GM21381 (cell line): Measurements from ENCODE around the gene PNPLA4.

Experiments used
- ATAC-seq: cut with Tn5 transposase; IDR thresholded peaks from one replicate; pipeline ENCODE4 v1.9.1; 2021; ENCODE audit warnings: mild to moderate bottlenecking, moderate library complexity; ENCODE audit not compliant: unreplicated experiment

Gene PNPLA4, protein sequence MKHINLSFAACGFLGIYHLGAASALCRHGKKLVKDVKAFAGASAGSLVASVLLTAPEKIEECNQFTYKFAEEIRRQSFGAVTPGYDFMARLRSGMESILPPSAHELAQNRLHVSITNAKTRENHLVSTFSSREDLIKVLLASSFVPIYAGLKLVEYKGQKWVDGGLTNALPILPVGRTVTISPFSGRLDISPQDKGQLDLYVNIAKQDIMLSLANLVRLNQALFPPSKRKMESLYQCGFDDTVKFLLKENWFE

DNA sequence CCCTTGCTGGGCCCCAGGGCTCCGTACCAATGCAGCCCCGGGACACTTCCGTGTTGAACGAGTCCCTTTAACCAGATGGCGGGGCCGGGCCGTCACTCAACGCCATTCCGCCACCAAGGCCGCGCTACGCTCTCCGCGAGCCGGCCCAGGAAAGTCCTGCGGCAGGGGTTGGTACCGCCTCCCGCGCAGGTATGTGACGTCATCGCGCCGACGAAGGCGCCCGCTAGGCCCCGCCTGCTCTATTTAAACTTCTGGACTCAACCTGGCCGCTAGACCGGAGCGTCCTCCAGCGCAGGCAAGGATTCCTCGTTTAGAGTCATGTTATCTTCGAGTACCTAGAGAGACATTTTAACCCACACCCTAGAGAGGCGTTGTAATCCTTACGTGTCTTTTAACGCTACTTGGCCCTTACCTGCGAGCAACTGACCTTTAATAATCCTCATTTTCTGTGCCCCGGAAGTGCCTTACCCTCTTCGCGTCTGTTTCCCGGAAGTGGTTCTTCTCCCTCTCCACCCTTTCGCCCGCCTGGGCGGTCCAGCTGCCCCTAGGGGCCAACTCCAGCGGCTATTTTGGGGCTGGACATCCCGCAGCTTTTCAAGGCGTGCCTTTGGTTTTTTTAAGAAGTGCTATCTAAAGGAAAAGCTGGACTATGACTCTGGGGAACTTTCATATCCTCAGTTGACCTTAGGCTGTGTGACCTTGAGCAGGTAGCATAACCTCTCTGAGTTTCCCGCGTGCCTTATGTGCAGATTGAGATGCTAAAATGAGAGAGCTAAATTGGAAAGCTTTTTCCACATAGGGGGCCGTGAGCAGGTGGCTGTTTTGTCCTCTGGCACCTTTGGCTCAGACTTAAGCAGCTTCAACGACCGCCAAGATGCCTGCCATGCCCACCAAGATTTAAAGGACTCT, at the start of gene PNPLA4:
Gene PNPLA4, minus strand, starts transcription at position 155 of the 909 bp plus-strand sequence. CDS start 1,294 bp downstream, outside the sequence.
- peak; percentile 89 for ATAC-seq

DNA sequence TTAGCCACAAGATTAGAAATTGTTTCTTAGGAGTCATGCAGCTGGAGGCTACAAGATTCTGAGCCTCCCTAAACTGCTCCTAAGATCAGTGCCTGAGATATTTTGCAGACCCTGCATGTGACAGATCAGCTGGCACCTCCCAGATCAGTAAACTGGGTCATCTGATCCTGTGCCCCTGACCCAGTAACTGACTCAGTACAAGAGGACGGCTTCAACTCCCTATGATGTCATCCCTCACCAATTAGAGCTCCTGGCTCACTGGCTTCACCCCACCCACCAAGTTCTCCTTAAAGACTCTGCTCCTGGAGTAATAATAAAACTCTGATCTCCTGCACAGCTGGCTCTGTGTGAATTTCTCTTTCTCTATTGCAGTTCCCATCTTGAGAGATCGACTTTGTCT, 45.4 kb upstream of the PNPLA4 start:
- no peak for ATAC-seq

DNA sequence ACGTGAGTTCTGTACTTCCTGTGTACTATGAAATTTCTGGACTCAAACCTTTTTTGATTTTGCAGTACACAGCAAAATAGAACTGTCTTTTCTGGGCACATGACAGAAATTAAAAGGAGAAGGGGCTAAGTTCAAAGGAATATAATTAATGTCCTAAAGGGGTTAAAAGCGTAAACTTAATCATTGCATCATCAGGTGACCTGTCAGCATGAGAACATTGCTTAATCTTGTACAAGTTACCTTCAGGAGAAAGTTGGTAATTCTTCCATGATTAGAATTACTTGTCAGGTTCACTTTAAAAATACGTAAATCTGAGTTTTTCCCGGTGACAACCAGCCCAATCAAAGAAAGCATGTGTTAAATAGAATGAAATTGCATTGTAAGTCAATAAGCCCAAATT, 43.2 kb upstream of the PNPLA4 start:
- ATAC-seq, result no peak

DNA sequence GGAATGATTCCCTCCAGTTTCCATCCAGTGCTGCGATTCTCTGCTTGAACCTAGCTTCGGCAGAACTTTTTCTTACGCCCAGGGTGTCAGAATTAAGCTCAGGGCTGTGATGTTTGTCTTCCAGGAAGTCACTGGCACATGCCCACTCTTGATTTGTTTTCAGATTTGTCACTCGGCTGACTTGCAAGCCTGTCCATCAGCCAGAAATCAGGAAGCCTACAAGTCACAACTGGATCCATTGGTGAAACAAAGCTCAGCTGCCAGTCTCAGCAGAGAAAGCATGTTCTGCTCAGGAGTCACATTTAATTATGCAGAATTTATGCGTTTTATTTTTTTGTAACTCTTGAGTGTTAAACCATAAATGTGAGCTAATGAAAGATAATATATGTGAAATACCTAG, 38.2 kb upstream of the PNPLA4 start:
- ATAC-seq, result no peak

DNA sequence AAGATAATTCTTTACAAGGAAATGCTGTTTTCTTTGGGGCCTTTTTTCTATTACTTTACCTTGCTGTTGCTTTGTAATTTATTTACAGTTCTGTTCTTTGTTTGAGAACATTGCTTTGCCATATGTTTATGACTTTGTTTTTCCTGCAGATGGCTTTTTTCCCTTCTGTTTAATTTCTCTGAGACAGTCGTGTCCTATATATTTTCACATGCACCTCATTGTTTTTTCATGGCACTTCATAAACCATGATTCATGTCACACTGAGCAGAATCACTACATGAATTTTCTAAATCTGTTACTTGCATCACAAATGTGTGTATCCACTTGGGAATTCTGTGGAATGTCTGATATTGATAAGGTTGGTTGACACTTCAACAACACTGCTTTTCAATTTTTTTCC, 33.0 kb upstream of the PNPLA4 start:
- ATAC-seq, result no peak

DNA sequence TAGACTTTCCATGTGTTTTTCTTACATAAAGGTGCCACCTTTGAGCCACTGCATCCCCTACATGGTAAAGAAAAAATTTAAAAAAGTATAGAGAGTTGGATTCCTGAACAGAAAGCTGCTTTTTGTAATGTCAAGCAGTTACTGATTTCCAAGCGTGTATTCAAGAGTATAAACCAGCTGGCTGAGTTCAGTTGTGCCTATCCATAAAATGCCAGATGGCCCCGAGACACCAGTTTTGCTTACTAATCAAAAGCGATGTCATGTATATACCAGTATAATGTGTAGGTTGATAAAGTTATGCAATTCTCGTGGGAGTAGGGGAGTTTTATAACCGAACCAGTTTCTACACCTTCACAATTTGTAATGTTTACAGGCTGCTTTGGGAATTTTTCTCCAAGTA, 26.2 kb upstream of the PNPLA4 start:
- ATAC-seq, result no peak

DNA sequence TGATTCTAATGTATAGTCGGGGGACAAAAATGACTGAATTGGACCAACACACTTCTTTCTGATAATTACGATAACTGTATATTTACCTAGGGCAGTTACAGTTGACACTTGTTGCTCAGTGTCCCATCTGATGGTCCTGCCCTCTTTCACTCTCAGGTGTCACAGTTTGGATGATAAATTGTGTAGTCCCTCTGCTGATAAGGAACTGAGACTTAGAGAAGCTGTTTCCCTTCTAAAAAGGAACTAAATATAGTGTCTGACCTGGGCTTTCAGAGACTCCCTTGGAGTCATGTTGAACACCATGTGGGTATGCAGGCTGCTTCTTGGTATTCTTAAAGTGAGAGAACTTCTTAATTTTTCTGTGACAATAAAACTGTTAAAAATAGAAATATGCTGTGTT, 23.7 kb upstream of the PNPLA4 start:
- ATAC-seq, result peak; percentile 94

DNA sequence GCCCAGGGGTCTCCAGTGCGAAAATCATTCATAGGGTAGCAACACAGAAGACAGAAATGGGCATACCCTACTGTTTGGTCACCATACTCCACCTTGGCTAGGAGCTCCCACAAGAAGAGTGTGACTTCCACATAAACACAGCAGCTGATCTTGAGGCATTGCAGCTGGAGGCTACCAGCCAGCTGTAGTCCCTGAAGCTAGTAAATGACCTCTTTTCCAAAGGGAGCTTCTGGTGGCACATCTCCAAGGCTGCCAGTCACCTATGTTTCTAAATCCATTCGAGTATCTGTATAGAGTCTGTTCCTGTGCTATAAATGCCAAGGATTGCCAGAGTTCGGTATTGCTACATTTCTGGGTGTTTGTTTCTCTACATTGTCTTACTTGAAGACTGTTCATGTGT, 21.3 kb upstream of the PNPLA4 start:
- no peak for ATAC-seq

DNA sequence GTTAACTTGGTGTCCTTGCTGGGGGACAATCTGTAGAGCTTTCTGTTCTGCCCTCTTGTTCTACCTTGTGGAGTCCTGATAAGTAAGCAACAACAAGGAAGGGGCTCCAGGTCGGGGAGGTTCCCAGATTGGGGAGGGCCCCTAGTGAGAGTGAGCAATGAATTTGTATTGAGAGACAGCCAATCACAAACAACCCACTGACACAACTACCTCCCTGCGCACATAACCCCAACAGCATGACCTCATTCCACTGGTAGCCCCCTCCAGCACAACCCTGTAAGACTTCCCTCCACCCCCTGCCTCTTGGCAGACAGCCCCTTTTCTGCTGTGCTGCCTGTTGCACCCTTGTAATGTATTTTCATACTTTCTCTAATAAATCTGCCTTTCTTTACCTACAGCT, 19.7 kb upstream of the PNPLA4 start:
- no peak for ATAC-seq

DNA sequence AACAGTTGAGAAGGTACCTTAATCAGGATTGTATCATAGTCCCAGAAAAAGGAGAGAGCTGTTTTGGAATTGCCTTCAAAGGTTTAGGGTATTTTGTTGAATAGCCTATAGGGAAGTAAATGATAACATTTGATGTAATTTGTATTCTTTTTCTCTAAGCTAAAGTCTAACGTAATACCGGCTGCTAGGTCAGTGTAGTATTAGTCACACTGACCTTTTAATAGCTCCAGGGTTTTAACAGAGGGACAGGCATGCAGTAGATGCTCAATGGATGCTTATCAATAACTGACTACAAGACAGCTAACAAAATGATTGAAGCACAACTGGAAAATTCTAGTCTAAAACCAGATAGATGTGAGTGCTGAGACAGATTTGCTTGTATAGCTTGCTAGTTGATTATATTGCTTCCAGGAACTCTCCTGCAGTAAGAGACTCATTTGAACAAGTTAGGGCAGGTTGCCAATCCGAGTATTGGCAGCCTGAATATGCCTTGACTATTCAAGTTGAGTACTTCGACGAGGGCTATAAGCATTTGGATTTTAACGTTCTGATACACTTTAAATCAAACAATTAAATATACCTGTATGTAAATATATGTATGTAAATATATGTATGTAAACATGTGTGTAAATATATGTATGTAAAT, 16.5 kb upstream of the PNPLA4 start:
- no peak for ATAC-seq

DNA sequence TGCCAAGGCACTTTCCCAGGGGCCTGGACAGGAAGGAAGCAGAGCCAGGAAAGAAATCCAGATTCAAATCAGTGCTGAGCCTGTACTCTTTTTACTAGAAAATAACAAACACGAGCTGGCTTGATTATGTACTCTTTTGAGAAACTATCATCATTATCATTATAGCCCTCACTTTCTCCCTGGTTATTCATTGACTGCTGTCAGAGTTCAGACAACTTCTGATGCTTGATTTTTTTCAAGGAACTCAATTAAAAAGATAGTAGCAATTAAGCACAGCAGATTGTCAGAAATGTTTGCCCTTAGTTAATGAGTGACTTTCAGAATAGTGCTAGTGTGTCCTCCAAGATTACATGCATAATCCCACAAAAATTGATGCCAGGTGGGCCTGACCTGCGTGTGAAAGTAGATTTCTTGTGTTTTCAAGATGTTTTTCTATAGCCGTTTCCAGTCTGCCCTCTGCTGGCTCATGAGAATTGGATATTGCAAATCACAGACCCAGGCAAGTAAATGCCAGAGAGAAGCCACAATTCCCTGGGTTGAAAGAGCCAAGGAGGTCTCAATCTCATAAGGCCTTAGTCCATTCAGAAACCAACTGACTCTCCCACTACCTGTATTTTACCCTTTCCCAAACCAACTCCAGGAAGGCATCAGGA, 14.3 kb upstream of the PNPLA4 start:
- ATAC-seq, result no peak

DNA sequence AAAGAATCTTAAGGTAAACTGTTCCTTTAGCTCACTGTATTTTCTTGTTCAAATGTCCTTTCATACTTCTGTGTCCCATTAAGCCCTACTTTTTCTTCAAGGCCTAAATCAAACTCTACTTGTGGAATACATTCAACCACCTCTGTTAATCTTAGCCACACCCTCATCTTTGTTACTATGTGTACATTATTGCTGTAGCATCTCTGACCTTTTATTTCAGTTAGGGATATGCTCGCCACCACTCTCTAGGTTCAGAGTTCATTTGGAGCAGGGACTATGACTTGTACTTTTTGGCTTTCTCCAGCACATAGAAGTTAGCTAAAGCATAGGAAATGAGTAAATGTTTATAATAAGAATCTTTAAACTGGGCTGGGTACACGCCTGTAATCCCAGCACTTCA, 6.8 kb upstream of the PNPLA4 start:
- no peak for ATAC-seq

DNA sequence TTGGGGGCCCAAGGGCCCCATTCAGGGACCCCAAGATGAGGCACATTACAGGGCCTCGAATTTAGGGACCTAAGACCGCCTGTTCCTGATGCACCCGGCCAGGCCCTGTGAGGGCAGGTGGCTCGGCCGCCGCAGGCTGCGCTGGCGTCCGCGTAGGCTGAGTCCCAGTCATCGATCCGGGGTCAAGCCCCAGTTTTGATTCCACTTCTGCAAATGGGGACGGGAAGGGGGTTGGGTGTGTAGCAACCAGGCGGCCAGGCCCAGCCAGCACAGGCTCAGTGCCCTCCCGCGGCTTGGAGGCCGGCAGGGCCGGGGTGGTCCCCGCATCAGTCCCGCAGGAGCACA, 327 bp downstream of the PNPLA4 start:
- no peak for ATAC-seq

DNA sequence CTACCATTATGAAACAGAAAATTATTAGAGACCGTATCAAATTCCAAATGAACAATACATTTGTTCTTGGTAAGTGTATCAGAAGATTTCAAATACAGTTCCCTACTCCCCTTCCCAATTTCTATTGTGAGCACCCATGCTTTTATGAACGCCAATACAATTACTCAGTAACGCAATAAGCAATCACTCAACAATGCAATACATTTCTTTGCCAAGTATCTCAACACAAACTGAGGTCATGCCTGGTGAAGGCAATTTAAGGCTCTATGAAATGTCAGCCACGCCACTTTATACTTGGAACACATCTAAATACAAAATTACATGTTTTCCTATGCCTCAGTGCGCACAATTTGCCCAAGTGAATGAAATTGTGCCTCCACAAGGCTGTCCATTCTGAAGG, 712 bp downstream of the PNPLA4 start:
- no peak for ATAC-seq

DNA sequence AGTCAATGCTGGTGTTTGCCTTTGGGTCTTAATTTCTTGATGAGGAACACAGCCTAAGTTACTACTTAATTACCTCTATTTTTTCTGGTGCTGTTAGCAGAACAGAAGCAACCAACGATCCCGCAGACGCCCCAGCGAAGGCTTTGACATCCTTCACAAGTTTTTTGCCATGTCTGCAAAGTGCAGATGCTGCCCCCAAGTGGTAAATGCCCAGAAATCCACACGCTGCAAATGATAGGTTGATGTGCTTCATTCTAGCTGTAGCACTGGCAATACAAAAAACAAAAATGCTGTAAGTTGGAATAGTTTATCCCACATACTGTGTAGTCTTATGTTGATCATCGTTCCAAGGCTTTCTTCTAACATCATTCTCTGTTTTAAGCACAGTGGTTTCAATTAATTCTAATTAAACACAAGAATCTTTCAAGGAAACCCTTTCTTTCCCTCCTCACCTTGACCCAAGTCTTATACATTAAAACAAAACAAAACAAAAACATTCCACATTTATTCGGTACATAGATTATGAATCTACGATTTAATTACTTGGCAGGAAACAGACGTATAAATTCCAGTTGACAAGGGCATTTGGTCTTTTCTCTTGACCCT, 1.2 kb downstream of the PNPLA4 start:
- peak; percentile 27 for ATAC-seq

DNA sequence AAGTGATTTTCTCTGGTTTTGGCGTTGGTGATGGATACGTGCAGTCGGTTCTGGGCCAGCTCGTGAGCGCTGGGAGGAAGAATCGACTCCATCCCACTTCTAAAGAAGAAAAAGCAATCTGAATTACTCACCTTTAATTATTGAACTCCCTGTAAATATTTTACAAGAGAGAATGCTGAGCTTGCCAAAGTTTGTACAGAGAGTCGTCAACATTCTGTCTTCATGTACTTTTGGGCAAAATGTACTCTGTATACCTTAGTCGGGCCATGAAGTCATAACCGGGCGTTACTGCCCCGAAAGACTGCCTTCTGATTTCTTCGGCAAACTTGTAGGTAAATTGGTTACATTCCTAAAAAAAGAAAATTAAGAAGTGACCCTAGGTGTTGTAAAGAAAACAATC, 5.5 kb downstream of the PNPLA4 start:
- ATAC-seq, result no peak

DNA sequence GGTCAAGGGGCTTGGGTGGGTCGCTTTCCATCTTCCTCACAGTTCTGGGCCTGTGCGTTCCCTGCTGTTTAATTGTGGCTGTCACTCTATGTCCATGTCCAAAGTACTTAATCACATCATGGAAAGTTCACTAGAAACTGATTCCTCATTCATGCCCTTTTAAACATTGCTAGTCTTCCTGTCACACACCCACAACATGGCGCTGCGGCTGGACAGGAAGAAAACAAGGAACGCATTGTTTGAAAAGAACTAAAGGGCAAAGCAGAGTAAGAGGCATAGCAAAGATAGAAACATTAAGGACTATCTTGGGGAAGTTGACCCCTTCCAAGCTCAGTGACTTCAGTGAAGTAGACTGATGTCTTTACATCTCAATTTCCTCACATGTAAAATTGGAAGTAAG, 18.4 kb downstream of the PNPLA4 start:
- no peak for ATAC-seq

DNA sequence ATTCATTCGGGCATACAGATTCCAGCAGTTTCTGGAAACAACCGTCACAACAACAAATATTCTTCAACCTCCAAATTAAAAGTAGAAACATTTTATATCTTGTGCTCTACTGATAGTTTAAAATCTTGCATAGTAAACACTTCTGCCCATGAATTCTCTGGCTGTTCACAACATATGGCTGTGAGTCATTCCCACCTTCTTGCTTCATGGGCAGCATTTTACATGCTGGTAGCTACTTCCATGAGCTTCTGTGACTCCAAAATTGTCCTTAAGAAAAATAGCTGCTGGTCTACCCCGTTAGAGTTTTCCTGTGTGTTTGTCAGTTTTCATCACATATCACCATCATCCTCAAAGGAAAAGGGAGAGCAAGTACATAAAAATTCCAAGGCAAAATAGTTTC, 22.7 kb downstream of the PNPLA4 start:
- ATAC-seq, result no peak

DNA sequence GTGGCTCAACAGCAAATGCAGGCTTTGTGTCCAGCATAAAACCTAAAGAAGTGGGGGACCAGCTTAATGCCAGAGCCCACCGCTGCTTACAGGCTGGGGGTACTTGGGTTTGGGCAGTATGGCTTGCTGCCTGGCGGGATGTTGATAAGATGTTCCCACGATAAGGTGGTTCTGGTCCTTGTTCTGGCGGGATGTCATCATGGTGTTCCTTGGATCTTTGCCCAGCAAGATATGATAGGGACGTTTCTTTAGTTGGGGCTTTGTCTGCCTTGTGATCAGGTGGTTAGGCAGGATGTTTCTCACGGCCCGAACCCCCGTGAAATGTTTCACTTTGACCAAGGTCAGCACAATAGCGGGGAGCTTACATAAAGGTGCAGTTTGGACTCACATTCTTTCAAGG, 35.3 kb downstream of the PNPLA4 start:
- ATAC-seq, result no peak

DNA sequence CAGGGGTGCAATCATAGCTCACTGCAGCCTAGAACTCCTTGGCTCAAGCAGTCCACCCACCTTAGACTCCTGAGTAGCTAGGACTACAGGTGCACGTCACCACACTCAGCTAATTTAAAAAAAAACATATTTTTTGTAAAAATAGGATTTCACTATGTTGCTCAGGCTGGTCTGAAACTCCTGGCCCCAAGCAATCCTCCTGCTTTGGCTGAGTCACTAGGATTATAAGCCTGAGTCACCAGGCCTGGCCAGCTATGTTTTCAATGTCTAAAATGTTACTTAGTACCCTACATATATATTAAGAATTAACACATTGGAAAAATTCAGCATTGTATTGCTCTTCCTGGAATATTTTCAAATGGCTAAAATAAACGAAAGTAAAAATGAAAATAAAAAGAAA, 37.5 kb downstream of the PNPLA4 start:
- no peak for ATAC-seq

DNA sequence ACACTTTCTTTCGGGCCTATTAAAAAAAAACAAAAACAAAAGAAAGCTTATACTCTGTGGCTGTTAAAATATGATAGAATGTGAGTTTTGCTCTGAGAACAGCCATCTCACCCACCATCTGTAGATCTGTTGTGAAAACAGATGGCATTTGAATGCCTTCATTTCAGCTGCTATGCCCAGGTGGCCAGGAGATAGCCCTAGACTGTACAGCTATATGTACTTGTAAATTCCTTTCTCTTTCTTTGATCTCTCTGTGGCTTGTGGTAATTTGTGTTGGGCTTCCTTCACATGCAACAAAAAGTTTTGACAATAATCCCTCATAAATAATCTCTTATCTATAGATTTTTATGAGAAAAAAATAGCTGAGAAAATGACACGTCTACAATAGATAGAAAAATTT, 38.1 kb downstream of the PNPLA4 start:
- no peak for ATAC-seq
